ENCODE data around the gene TRPV5. TPM values are rescaled to one million over a fixed set of nuclear protein-coding genes. Genes with fewer than 3 reads are reported as not detected.

TRPV5 gene
- total and polyA plus RNA-seq, 2 of the 8 experiments (the other 6 are each of a cell fraction or from before 2014, with no cell fraction given): 0.03 TPM; not detected in 1

DNA sequence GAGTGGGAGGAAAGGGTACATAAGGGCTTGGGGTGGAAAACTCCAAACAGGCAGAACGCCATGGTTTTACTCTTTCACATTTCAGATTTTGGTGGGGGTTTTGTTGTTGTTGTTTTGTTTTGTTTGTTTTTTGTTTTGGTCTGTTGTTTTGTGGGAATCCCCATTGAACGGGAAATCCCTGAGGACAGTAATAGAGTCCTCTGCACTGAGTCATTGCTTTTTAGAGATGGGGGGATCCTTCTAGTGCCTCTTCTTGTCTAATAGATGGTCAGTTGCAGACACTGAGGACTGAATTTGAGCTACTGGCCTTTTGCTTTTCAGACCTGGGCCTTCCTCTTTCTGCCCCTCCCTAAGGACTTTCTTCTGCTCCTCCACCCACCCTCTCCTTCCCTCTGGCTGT lies 20.0 kb downstream of the TRPV5 start (continued):
- no peak for TF ChIP-seq SIRT6 (IDR thresholded peaks at IDR 0.05; ENCODE audit: low read length)

All from H1 (cell line).